ENCODE data around the gene PHTF2. TPM values are rescaled to one million over a fixed set of nuclear protein-coding genes. Genes with fewer than 3 reads are reported as not detected.

Gene PHTF2
- total and polyA plus RNA-seq, 10 of the 15 experiments (the other 5 are each of a cell fraction or from before 2014, with no cell fraction given) = 12.9 to 41.8 (median 27.0) TPM

- peaks cover 62% of the 10 kb centered on the region for H3K79me2 ChIP-seq (ENCODE audit: control insufficient read depth, insufficient read depth, low read length)
- peaks cover 2% of the 10 kb centered on the region; the same call in 1 of the 2 replicates for H3K4me1 ChIP-seq (ENCODE audit: control insufficient read depth, insufficient read depth, low read length)
- H3K27me3 ChIP-seq (replicated peaks in 1 of 2; ENCODE audit: control insufficient read depth in 2 of 2, insufficient read depth in 2 of 2, low read length in 1 of 2) = no peaks in the 10 kb centered on the region
- no peak for ATAC-seq
- no peak overlapping the region for H3K9ac ChIP-seq (ENCODE audit: control insufficient read depth, insufficient read depth, low read length)
- SMC1A ChIA-PET (ENCODE audit: uncharacterized antibody, unreplicated experiment) = interaction anchor here (1.2 to 1.5 kb wide), 3 partner anchors 12 to 145 kb away, joined by 3 to 4 read pairs (median 4); no protein-coding TSS in a partner anchor
- H2AFZ ChIP-seq (ENCODE audit: control insufficient read depth, low read depth, low read length) = no peak overlapping the region
- peak overlapping the region; percentile 70 for H3K4me2 ChIP-seq (ENCODE audit: control insufficient read depth, insufficient read depth)
- in situ Hi-C loops (cut with MboI) (no loop called here), intact Hi-C loops (cut with micrococcal nuclease; ENCODE audit: unreplicated experiment) (no loop called here)
- no peaks in the 10 kb centered on the region for H3K9me3 ChIP-seq (replicated peaks; ENCODE audit: control insufficient read depth, insufficient read depth, low read length)
- FAIRE-seq = no peak
- H3K27ac ChIP-seq (ENCODE audit: control insufficient read depth, insufficient read depth) = no peak overlapping the region
- H4K20me1 ChIP-seq (ENCODE audit: control insufficient read depth, insufficient read depth) = no peaks in the 10 kb centered on the region
- BruUV-seq (replicated peaks) = no TSS peak
- TF ChIP-seq KLF5 (IDR thresholded peaks at IDR 0.05; ENCODE audit: partially characterized antibody) = no peak
- no peak for TF ChIP-seq SMARCA5 (IDR thresholded peaks at IDR 0.05)
- TF ChIP-seq RFX5 (IDR thresholded peaks at IDR 0.05; ENCODE audit: low read depth, low read length) = no peak
- no peak for TF ChIP-seq ETV6 (conservative IDR thresholded peaks at IDR 0.05 in 1 of 2, IDR thresholded peaks at IDR 0.05 in 1 of 2; ENCODE audit: borderline replicate concordance in 1 of 2, low read depth in 1 of 2)
- TF ChIP-seq TARDBP (IDR thresholded peaks at IDR 0.05; ENCODE audit: borderline replicate concordance) = no peak
- no peak for TF ChIP-seq FOS (IDR thresholded peaks at IDR 0.05; ENCODE audit: borderline replicate concordance, extremely low read depth, insufficient read length)
- no peak for TF ChIP-seq ASH2L (IDR thresholded peaks at IDR 0.05; ENCODE audit: borderline replicate concordance, low read depth)
- TF ChIP-seq IRF4 (IDR thresholded peaks at IDR 0.05; ENCODE audit: low read depth, low read length) = no peak
- TF ChIP-seq POU2F2 (IDR thresholded peaks at IDR 0.05; ENCODE audit: borderline replicate concordance, low read depth, low read length) = no peak
- TF ChIP-seq SMAD5 (IDR thresholded peaks at IDR 0.05; ENCODE audit: low read depth) = no peak
- TF ChIP-seq CTCF (IDR thresholded peaks at IDR 0.05 in 2 of 3, conservative IDR thresholded peaks at IDR 0.05 in 1 of 3; ENCODE audit: control insufficient read depth in 2 of 3, extremely low read depth in 1 of 3, insufficient read depth in 1 of 3, low read depth in 3 of 3, low read length in 3 of 3) = no peak
- TF ChIP-seq PRDM15 (CRISPR knock-in tag; IDR thresholded peaks at IDR 0.05) = no peak
- no peak for TF ChIP-seq BCL11A (IDR thresholded peaks at IDR 0.05; ENCODE audit: low read depth, low read length)
- CTCF ChIA-PET = interaction anchor here (1.2 kb wide), 1 partner anchor 136 kb away, joined by 3 read pairs; no protein-coding TSS in a partner anchor
- peak overlapping the region; percentile 85; the same call in 1 of the 2 replicates for H3K4me3 ChIP-seq
- 96% methylated on average over 3 of the region's 3 CpGs for WGBS (ENCODE audit: insufficient coverage, insufficient replicate concordance, low lambda C conversion rate, missing lambda C conversion rate)
- no peak for DNase-seq (ENCODE audit: low read depth, low spot score)
- peaks cover 0 to 13% of the 10 kb centered on the region in 2 experiments; a peak in 2 of 4 replicates for H3K36me3 ChIP-seq (ENCODE audit: control insufficient read depth in 2 of 2, insufficient read depth in 2 of 2, low read length in 1 of 2)
- RAD21 ChIA-PET (ENCODE audit: unreplicated experiment) = no interaction called here
- POLR2A ChIA-PET = no interaction called here
Measured at GRCh38 chr7:77796109-77796508, 2.5 kb upstream of the PHTF2 start.
